Measurements from ENCODE around the gene ATP9A.
"Not testable (repeated sequence)": the region's sequence is repeated elsewhere in the genome, so short reads cannot be mapped to it uniquely, and the experiment has no call there.

Gene ATP9A

DNA sequence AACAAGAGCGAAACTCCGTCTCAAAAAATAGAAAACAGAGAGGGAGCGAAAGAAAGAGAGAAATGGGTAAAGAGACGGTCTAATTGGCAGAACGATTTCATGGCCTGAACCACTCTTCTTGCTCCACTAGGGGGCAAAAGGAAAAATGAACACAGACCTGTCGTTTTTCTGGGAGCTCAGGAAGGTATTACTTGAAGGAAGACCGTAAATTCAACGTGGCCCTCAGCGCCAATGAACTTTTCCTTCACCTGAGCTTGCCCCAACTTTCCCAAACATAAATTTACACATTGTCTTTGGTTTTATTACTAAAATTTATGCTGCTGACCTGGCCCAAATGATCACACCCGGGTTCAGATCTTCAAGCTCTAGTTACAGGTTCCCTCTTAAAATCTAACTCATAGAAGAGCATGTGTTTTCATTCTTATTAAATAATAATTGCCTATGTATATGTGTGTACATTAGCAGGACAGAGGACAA, 67.3 kb downstream of the ATP9A start:
- no peaks in the 10 kb centered on the region for H3K9me3 ChIP-seq (ENCODE audit: low read length)

GRCh38 chr20:51698252-51698651, 69.9 kb downstream of the ATP9A start:
- Histone ChIP-seq H3K36me3 (ENCODE audit: insufficient read depth, low read length) (peaks cover 15% of the 10 kb centered on the region), H3K27me3 (ENCODE audit: insufficient read depth, low read length) (no peaks in the 10 kb centered on the region), H2AFZ (ENCODE audit: low read depth, low read length) (no peak overlapping the region), H3K9me3 (ENCODE audit: low read length) (no peaks in the 10 kb centered on the region), H3K4me1 (ENCODE audit: insufficient read depth, low read length) (peaks cover 43% of the 10 kb centered on the region), H3K4me3 (ENCODE audit: low read length) (no peak overlapping the region)

More for the DNA sequence above, 67.3 kb downstream of the ATP9A start:
- Histone ChIP-seq H3K4me3 (ENCODE audit: low read length) (no peak overlapping the region), H3K36me3 (ENCODE audit: insufficient read depth, low read length) (no peaks in the 10 kb centered on the region), H3K4me1 (ENCODE audit: insufficient read depth, low read length) (peaks cover 52% of the 10 kb centered on the region), H3K27me3 (ENCODE audit: insufficient read depth, low read length) (no peaks in the 10 kb centered on the region), H2AFZ (ENCODE audit: low read depth, low read length) (no peak overlapping the region)

DNA sequence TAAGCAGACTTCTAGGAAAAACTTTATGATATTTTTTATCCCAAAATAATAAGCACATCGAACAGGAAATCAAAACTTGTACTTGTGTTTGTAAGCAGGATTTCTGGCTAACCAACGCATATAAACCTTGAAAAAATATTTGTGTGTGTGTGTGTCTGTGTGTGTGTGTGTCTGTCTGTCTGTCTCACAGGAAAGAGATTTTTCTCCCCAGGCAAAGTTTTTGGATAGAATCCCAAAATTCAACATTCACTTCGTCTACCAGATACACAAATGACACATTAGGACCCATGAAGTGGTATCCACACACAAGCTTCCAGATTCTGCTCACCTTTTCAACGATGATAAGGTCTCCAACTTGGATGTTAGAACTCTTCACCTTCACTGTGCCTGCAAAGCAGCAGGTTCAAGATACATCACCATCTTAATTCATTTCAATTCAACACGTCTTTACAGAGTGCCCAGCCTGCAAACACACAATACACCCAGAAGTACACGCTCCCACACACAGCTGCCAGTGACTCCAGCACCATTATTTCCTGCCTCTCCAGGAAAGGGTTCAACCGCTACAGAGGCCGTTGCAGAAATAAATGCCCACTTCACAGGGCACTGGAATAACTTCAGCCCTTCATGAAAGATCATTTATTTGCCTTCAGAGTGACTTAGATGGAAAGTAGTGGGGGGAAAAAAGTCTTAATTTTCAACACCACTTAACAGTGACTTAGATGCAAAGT, 70.9 kb downstream of the ATP9A start:
- no peak overlapping the region for H3K4me3 ChIP-seq (ENCODE audit: low read length)
- H3K9me3 ChIP-seq (ENCODE audit: low read length), result peaks cover 2% of the 10 kb centered on the region
- peaks cover 20% of the 10 kb centered on the region for H3K36me3 ChIP-seq (ENCODE audit: insufficient read depth, low read length)
- H2AFZ ChIP-seq (ENCODE audit: low read depth, low read length), result no peak overlapping the region
- no peaks in the 10 kb centered on the region for H3K27me3 ChIP-seq (ENCODE audit: insufficient read depth, low read length)
- H3K4me1 ChIP-seq (ENCODE audit: insufficient read depth, low read length), result peaks cover 33% of the 10 kb centered on the region

GRCh38 chr20:51696304-51697071, 71.7 kb downstream of the ATP9A start:
- H2AFZ ChIP-seq (ENCODE audit: low read depth, low read length), result peak overlapping the region; percentile 48
- H3K9me3 ChIP-seq (ENCODE audit: low read length), result peaks cover 2% of the 10 kb centered on the region
- H3K36me3 ChIP-seq (ENCODE audit: insufficient read depth, low read length), result peaks cover 28% of the 10 kb centered on the region
- H3K27me3 ChIP-seq (ENCODE audit: insufficient read depth, low read length), result no peaks in the 10 kb centered on the region
- no peak overlapping the region for H3K4me3 ChIP-seq (ENCODE audit: low read length)
- H3K4me1 ChIP-seq (ENCODE audit: insufficient read depth, low read length), result peaks cover 32% of the 10 kb centered on the region

DNA sequence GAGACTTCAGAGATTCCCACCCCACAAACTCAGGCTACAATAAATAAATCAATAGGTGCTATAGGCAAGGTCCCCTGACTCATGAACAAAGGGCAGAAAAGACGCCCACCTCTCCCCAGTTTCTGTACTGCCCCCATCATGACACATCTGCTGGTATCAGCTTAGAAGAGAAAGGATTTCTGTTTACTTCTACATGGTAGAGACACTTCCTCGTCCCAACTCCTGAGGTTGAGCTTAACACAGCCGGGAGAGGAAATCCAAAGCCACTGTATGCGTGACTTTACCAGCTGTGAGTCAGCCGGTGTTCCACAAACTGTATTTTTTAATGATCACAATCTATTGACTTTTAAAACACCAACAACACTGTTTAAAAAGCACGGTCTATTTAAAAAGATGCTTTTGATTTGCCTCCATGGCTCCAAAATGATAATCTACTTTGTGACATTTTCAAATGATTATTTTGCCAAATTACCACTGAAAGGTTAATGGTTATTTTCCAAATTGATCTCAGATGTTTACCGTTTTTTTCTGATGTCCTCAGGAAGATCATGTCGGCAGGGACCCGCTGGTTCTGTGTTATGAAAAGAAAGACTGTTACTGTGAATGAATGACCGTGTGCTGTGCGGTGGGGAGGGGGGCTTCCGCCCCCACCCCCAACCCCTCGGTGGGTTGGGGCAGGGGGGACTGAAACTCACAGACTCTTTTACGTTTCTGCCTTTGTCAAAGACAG, 72.5 kb downstream of the ATP9A start:
- H3K4me3 ChIP-seq (ENCODE audit: low read length), result no peak overlapping the region
- H3K36me3 ChIP-seq (ENCODE audit: insufficient read depth, low read length), result peaks cover 29% of the 10 kb centered on the region
- H3K4me1 ChIP-seq (ENCODE audit: insufficient read depth, low read length), result peaks cover 28% of the 10 kb centered on the region
- H2AFZ ChIP-seq (ENCODE audit: low read depth, low read length), result peak overlapping the region; percentile 48
- H3K9me3 ChIP-seq (ENCODE audit: low read length), result peaks cover 2% of the 10 kb centered on the region
- H3K27me3 ChIP-seq (ENCODE audit: insufficient read depth, low read length), result no peaks in the 10 kb centered on the region

- Histone ChIP-seq H3K9me3 (ENCODE audit: low read length) (peaks cover 2% of the 10 kb centered on the region), H3K27me3 (ENCODE audit: insufficient read depth, low read length) (no peaks in the 10 kb centered on the region), H2AFZ (ENCODE audit: low read depth, low read length) (no peak overlapping the region), H3K4me1 (ENCODE audit: insufficient read depth, low read length) (peaks cover 25% of the 10 kb centered on the region), H3K36me3 (ENCODE audit: insufficient read depth, low read length) (peaks cover 45% of the 10 kb centered on the region), H3K4me3 (ENCODE audit: low read length) (no peak overlapping the region)
These were observed 75.3 kb downstream of the ATP9A start for GRCh38 chr20:51692806-51693400.

DNA sequence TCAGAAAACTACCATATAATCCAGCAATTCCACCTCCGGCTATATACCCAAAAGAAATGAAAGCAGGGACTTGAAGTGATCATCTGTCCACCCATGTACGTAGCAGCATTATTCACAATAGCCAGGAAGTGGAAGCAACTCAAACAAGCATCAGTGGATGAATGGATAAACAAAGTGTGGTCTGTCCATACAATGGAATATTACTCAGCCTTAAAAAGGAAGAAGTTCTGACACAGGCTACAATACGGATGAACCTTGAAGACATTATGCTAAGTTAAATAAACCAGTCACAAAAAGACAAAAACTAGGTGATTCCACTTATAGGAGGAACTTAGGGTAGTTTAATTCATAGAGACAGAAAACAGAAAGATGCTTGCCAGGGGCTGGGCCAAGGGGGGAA, 76.5 kb downstream of the ATP9A start:
- H3K4me1 ChIP-seq (ENCODE audit: insufficient read depth, low read length), result peaks cover 13% of the 10 kb centered on the region
- no peak overlapping the region for H3K4me3 ChIP-seq (ENCODE audit: low read length)
- no peaks in the 10 kb centered on the region for H3K27me3 ChIP-seq (ENCODE audit: insufficient read depth, low read length)
- peaks cover 52% of the 10 kb centered on the region for H3K36me3 ChIP-seq (ENCODE audit: insufficient read depth, low read length)
- H2AFZ ChIP-seq (ENCODE audit: low read depth, low read length), result no peak overlapping the region
- H3K9me3 ChIP-seq (ENCODE audit: low read length), result peaks cover 2% of the 10 kb centered on the region

DNA sequence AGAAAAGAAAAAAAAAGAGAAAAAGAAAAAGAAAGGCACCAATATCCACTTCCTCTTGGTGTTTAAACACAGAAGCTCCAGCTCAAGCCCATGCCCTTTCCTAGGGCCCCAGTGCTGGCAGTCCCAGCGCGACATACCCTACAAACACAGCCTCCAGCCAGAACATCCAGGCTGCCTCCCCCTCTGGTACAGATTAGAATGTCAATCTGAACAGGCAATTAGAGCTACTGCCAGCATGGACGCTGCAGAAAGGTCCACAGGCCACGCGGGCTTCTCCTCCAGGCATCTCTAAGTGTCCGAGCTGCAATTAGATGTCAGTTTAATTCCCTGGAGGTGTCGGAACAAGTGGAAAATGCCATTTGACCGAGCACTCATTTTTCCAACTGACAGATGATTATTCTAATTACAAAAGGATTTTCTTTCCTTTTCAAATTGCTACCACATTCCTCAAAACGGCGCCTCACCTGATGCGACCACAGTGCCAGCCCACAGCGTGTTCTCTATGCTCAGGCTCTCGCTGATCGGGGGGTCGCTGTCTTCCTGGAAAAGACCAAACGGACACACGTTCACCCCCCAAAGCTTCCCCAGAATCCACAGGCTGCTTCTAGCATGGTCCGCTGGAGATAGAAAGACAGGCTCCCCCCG, 79.5 kb downstream of the ATP9A start:
- no peak overlapping the region for H2AFZ ChIP-seq (ENCODE audit: low read depth, low read length)
- no peaks in the 10 kb centered on the region for H3K4me1 ChIP-seq (ENCODE audit: insufficient read depth, low read length)
- H3K9me3 ChIP-seq (ENCODE audit: low read length), result peaks cover 2% of the 10 kb centered on the region
- H3K4me3 ChIP-seq (ENCODE audit: low read length), result no peak overlapping the region
- H3K36me3 ChIP-seq (ENCODE audit: insufficient read depth, low read length), result peaks cover 42% of the 10 kb centered on the region
- no peaks in the 10 kb centered on the region for H3K27me3 ChIP-seq (ENCODE audit: insufficient read depth, low read length)

GRCh38 chr20:51687630-51688029, 80.6 kb downstream of the ATP9A start:
- H3K36me3 ChIP-seq (ENCODE audit: insufficient read depth, low read length), result peaks cover 33% of the 10 kb centered on the region
- H3K9me3 ChIP-seq (ENCODE audit: low read length), result no peaks in the 10 kb centered on the region
- H3K4me3 ChIP-seq (ENCODE audit: low read length), result no peak overlapping the region
- no peak overlapping the region for H2AFZ ChIP-seq (ENCODE audit: low read depth, low read length)
- H3K4me1 ChIP-seq (ENCODE audit: insufficient read depth, low read length), result no peaks in the 10 kb centered on the region
- no peaks in the 10 kb centered on the region for H3K27me3 ChIP-seq (ENCODE audit: insufficient read depth, low read length)

GRCh38 chr20:51687108-51687507, 81.1 kb downstream of the ATP9A start:
- Histone ChIP-seq H3K36me3 (ENCODE audit: insufficient read depth, low read length) (peaks cover 32% of the 10 kb centered on the region), H3K4me1 (ENCODE audit: insufficient read depth, low read length) (no peaks in the 10 kb centered on the region), H3K27me3 (ENCODE audit: insufficient read depth, low read length) (no peaks in the 10 kb centered on the region), H3K9me3 (ENCODE audit: low read length) (no peaks in the 10 kb centered on the region), H2AFZ (ENCODE audit: low read depth, low read length) (no peak overlapping the region), H3K4me3 (ENCODE audit: low read length) (no peak overlapping the region)

- peaks cover 26% of the 10 kb centered on the region for H3K36me3 ChIP-seq (ENCODE audit: insufficient read depth, low read length)
- H3K27me3 ChIP-seq (ENCODE audit: insufficient read depth, low read length); H2AFZ ChIP-seq (ENCODE audit: low read depth, low read length); H3K4me3 ChIP-seq (ENCODE audit: low read length); H3K4me1 ChIP-seq (ENCODE audit: insufficient read depth, low read length); H3K9me3 ChIP-seq (ENCODE audit: low read length): not testable (repeated sequence)
These were observed 82.7 kb downstream of the ATP9A start for GRCh38 chr20:51685494-51685893.

DNA sequence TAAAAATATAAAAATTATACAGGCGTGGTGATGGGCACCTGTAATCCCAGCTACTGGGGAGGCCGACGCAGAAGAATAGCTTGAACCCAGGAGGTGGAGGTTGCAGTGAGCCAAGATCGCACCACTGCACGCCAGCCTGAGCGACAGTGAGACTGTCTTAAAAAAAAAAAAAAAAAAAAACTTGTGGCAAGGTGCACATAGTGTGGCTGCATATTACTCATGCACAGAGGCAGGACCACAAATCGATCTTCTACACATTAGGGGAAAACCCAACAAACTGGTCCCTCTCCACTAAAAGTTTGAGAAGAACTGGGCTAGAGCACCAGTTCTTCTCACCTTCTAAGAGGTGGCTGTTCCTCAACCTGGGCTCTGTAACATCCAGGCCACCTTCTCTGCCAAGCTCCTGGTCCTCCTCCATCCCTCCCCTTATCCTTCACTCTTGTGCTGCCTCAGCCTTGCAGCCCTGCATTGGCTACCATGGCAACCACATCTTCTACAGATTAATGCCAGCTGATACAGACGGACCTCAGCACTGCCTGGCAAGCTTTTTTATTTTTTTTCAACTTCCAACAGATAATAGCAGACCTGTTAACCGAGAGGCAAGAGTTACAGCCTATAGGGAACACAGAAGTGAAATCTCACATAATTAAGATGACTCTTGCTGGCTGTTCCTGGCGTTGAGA, 88.0 kb downstream of the ATP9A start:
- Histone ChIP-seq H3K9me3 (ENCODE audit: low read length) (no peaks in the 10 kb centered on the region), H3K4me1 (ENCODE audit: insufficient read depth, low read length) (peaks cover 28% of the 10 kb centered on the region), H3K27me3 (ENCODE audit: insufficient read depth, low read length) (no peaks in the 10 kb centered on the region), H2AFZ (ENCODE audit: low read depth, low read length) (no peak overlapping the region), H3K4me3 (ENCODE audit: low read length) (no peak overlapping the region), H3K36me3 (ENCODE audit: insufficient read depth, low read length) (peaks cover 15% of the 10 kb centered on the region)

Measured in neuron (in vitro differentiated cells).